ENCODE results near the gene CCDC190. TPM values are rescaled to one million over a fixed set of nuclear protein-coding genes. Genes with fewer than 3 reads are reported as not detected.
"Not testable (repeated sequence)": the region's sequence is repeated elsewhere in the genome, so short reads cannot be mapped to it uniquely, and the experiment has no call there.

CCDC190 gene
- polyA plus RNA-seq, 5 donors, result 0.60 to 1.2 (median 0.69) TPM

- no peak for DNase-seq
These were observed 25.6 kb downstream of the CCDC190 start for GRCh38 chr1:162835157-162835899.

GRCh38 chr1:162832470-162832869 is 28.5 kb downstream of the CCDC190 start:
- DNase-seq, result no peak

GRCh38 chr1:162829268-162829667 is 31.7 kb downstream of the CCDC190 start:
- DNase-seq, result no peak

- no peak for DNase-seq
These were observed 37.0 kb downstream of the CCDC190 start for GRCh38 chr1:162823771-162824525.

GRCh38 chr1:162823231-162823630 is 37.7 kb downstream of the CCDC190 start:
- DNase-seq, result no peak

- peak in 1 of 2 donors; percentile 12 for DNase-seq
These were observed 38.4 kb downstream of the CCDC190 start for GRCh38 chr1:162822391-162823200.

GRCh38 chr1:162818666-162819065 is 42.3 kb downstream of the CCDC190 start:
- DNase-seq, result not testable (repeated sequence)

- not testable (repeated sequence) for DNase-seq
These were observed 42.8 kb downstream of the CCDC190 start for GRCh38 chr1:162818136-162818535.

- DNase-seq, result not testable (repeated sequence)
These were observed 48.6 kb downstream of the CCDC190 start for GRCh38 chr1:162812357-162812756.

- not testable (repeated sequence) for DNase-seq
These were observed 53.5 kb downstream of the CCDC190 start for GRCh38 chr1:162807503-162807902.

Other genes with a start within 250 kb of the CCDC190 start
- 10 to 100 TPM; 20.4 to 50.4 (median 45.5) TPM for gene DDR2, start 228.7 kb downstream of the CCDC190 start, polyA plus RNA-seq (ENCODE audit: insufficient read depth in 1 of 5, insufficient read length in 5 of 5, low replicate concordance in 1 of 5)
- 10 to 100 TPM; 19.2 to 28.8 (median 21.5) TPM for gene HSD17B7, start 70.5 kb downstream of the CCDC190 start, polyA plus RNA-seq (ENCODE audit: insufficient read depth in 1 of 5, insufficient read length in 5 of 5, low replicate concordance in 1 of 5)
- 1 to 10 TPM; 1.3 to 3.9 (median 2.1) TPM for gene RGS4, start 208.2 kb upstream of the CCDC190 start, polyA plus RNA-seq (ENCODE audit: insufficient read depth in 1 of 5, insufficient read length in 5 of 5, low replicate concordance in 1 of 5)